NCI-H2029 treated with DMSO at 0.1 percent for 48 hours (cell line): ENCODE data around the gene APOH.
"Not testable (repeated sequence)": the region's sequence is repeated elsewhere in the genome, so short reads cannot be mapped to it uniquely, and the experiment has no call there.

ENCODE experiments used
- DNase-seq: peaks from one replicate; lab custom pipeline; 2025; lab: John Stamatoyannopoulos, UW

The APOH gene, protein sequence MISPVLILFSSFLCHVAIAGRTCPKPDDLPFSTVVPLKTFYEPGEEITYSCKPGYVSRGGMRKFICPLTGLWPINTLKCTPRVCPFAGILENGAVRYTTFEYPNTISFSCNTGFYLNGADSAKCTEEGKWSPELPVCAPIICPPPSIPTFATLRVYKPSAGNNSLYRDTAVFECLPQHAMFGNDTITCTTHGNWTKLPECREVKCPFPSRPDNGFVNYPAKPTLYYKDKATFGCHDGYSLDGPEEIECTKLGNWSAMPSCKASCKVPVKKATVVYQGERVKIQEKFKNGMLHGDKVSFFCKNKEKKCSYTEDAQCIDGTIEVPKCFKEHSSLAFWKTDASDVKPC

DNA sequence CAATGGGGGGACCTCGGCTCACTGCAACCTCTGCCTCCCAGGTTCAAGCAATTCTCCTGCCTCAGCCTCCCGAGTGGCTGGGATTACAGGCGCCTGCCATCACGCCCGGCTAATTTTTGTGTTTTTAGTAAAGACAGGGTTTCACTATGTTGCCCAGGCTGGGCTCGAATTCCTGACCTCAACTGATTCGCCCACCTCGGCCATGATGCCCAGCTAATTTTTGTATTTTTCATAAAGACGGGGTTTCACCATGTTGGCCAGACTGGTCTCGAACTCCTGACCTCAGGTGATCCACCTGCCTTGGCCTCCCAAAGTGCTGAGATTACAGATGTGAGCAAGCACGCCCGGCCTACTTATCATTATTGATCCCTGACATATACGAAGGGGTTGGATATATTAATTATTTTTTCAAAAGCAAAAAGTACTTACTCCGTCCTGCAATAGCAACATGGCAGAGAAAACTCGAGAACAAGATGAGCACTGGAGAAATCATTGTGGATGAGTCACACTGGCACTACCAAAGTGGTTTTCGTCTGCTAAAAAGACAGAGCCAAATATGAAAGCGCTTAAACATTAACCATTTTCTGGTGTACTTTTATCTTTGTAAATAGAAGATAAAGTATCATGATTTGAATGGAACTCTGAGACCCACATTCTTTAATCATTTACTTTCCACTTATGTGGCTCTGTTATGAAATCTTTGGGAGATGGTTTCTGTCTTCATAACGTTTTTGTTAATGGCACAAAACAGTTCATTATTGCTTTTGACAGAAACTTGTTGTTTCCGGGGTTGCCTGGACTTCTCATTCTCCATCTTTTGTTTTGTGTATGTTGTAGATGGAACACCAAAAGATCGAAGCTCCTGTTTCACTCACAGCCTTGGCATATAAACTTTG is at the start of gene APOH:
Gene APOH, minus strand, starts transcription at position 529 of the 896 bp plus-strand sequence. Its CDS starts 36 bp downstream, at position 493.
- no peak for DNase-seq

DNA sequence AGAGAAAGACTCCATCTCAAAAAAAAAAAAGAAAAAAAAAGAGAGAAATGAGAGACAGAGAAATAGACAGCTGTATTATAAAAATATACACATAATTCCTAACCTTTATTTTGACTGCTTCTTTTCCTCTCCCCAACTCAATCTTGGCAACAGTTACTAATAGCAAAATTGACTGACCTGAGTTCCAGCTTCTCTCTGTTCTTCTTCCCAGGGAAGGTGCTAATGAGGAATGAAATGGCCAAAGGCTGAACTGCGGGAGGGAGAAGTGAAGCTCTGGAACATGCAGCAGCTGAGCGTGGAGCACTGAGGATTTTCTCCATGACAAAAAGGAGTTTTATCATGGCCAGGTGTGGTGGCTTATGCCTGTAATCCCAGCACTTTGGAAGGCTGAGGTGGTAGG is 48.0 kb upstream of the APOH start:
- DNase-seq, result no peak

DNA sequence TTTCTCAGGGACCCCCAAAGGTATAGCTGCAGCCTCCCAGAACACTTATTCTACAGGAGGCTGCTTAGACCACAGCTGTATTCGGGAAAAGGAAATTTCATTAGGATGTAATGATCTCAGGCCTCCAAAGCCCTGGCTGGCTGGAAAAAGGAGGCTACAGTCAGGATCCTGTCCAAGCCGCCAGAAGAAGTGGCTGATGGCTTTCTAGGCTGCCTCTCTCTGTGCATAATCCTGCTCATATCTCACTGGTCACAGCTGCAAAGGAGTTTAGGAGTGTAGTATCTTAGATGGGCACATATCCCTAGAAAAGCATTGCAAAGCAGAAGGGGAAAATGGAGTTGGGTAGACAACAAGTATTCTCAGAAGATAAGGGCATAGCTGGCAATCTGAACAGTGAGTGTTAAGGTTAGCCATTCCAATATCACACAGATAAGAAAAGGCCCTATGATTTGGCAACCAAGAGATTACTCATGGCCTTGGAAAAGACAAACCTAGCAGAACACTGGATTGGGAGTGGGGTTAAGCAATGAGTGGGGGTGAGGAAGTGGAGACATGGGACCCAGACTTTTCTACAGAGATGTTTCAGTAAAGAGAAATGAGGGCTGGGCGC is 47.2 kb upstream of the APOH start:
- DNase-seq, result no peak

DNA sequence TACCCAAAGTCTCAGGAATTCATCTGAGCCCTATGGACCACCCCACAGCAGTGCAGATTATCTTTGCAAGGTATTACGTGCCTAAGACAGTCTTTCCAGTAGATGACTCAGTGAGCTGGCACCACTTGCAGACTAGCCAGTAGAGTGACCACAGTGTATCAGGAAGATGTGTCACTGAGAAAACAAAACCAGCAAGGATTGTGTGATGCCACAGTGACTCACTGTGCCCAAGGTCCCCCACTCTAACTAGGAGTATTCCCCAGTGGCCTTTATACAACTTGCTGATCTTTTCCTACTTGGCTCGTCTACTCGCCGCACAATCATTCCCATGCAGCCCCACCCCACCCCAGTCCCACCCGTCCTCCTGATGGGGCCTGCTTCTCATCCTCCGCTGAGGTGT is 46.4 kb upstream of the APOH start:
- no peak for DNase-seq

DNA sequence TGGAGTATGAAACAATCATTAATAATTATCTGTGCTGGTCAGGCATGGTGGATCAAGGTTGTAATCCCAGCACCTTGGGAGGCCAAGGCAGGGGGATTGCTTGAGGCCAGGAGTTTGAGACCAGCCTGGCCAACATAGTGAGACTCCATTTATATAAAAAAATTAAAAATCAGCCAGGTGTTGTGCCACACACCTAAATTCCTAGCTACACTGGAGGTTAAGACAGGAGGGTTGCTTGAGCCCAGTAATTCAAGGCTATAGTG is 44.3 kb upstream of the APOH start:
- no peak for DNase-seq

DNA sequence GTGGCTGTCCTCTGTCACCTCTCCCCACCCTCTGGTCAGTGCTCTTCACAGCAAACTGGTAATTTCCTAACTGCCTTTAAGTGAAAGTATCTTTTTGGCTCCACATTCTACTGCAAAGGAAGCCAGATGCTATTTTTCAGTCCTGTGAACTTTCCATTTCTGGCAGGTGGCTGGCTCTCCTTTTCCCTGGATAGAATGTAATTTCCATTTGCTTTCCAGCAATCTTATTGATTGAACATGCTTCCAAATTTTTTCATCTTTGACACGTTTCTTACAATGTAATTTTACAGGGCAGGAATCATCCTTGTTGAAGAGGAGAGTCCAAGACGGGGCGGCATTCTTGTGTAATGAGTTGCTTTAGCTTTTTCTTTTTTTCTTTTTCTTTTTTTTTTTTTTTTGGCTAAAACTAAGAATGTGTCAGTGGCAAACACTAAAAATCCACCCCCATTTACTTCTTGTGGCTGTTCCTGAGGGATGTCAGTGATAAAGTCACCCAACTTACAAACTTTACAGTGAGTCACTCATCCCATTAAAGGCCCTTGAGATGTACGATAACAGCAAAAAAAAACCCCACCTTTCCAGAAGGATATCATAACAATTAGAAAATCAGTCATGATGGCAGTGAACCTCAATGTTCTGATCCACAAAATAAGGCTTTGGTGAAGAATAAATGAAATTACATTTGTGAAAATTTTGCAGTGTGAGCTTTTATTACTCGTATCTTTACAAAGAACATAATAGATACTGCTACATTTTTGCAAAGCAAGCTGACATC is 43.8 kb upstream of the APOH start:
- no peak for DNase-seq

DNA sequence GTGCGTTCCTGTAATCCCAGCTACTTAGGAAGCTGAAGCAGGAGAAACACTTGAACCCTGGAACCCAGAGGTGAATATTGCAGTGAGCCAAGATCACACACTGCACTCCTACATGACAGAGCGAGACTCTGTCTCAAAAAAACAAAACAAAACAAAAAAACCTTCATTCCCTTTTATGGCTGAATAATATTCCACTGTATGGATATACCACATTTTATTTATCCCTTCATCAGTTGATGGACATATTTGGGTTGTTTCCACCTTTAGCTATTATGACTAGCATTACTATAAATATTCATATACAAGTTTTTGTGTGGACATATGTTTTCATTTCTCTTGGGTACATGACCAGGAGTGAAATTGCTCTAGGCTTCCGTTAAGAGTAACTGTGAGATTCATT is 42.3 kb upstream of the APOH start:
- DNase-seq, result no peak

DNA sequence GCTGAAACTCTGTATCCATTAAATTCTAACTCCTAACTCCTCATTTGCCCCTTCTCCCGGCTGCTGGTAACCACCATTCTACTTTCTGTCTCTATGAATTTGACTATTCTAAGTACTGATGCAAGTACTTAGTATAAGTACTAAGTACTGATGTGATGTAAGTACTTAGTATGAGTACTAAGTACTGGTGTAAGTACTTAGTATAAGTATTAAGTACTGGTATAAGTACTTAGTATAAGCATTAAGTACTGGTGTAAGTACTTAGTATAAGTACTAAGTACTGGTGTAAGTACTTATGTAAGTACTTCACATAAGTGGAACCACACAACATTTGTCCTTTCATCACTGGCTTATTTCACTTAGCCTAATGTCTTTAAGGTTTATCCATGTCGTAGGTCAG is 40.9 kb upstream of the APOH start:
- no peak for DNase-seq

DNA sequence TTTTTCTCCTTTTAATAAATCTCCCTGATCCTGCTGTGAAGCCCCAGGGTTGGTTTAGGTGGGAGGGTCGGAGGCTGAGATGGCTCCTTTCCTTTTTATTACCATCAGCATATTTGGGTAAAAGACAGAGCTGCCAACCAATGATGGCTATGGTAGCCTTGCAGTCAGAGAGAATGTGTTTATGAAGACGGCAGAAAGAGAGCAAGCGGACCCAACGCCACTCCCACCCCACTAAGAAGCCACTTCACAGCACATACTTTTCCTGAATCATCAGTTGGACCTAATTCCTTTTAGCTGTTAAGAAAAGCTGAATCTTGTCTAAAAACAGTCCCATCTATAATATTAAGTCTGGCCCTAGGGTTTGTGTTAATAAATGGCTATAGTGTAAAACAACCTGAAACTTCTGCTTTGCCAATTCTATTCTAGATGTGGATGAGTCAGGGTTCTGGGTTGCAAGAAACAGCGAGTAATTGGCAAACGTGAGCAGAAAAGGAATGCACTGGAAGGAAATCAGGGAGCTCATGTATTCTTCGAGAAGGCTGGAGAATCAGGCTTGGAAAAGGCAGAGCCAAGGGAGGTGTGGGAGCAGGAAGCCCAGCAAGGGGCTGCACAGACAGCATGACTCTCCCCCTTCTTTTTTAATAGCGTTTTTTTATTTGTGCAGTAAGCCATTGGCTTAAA is 39.2 kb upstream of the APOH start:
- no peak for DNase-seq

DNA sequence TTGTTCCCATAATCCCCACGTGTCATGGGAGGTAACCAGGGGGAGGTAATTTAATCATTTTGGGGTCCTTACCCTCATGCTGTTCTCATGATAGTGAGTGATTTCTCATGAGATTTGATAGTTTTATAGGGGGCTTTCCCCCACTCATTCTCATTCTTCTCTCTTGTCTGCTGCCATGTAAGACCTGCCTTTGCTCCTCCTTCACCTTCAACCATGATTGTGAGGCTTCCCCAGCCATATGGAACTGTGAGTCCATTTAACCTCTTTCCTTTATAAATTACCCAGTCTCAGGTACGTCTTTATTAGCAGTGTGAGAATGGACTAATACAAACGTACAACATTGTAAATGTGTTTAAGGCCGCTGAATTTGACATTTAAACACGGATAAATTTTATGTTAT is 35.5 kb upstream of the APOH start:
- no peak for DNase-seq

DNA sequence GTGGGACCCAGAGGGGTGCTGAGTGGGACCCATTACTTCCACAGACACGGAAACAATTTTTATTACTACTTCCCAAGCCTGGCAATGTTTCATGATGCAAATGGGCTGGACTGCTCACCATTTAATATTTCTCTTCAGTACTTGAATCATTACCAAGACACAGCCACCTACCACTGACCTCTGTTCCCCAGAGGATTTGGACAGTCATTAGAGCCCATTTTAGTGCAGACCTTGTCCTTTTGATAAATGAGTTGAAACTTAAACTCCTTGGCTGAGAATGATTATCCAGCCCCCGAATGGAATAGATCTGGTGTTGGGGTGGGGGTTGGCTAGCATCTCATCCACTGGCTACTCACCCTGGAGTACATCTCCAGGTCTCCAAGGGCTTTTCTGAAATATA is 33.6 kb upstream of the APOH start:
- no peak for DNase-seq

DNA sequence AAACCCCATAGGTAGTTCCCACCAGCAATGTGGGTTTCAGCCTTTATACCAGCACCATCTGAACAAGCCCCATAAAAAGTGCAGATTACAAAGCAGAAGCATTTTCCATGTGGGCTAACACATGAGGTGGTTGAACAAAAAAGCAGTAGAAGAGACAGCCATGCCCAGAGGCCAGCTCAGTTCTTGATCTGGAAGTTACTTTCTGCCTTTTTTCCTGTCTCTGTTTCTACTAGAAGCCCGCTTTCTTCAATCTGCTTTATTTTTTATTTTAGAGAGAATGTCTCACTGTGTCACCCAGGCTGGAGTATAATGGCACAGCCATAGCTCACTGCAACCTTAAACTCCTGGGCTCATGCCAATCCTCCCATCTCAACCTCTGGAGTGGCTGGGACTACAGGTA is 31.5 kb upstream of the APOH start:
- no peak for DNase-seq

DNA sequence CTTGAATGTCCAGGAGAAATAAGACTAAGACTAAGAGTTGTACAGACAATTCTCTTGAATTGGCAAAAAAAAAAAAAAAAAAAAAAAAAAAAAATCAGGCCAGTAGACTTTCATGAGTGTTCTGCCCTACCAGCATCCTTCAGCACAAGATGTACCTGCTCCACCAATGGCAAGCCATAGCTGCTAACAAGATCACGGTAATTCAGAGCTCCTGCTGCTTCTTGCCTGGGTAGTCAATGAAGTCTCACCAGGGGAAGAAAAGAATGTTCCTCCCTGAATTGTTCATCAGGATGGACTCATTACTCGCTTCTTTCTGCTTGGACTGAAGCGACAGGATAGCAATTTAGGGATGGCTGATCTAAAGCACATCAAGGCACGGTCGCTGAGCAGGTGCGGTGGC is 31.1 kb upstream of the APOH start:
- DNase-seq, result no peak

DNA sequence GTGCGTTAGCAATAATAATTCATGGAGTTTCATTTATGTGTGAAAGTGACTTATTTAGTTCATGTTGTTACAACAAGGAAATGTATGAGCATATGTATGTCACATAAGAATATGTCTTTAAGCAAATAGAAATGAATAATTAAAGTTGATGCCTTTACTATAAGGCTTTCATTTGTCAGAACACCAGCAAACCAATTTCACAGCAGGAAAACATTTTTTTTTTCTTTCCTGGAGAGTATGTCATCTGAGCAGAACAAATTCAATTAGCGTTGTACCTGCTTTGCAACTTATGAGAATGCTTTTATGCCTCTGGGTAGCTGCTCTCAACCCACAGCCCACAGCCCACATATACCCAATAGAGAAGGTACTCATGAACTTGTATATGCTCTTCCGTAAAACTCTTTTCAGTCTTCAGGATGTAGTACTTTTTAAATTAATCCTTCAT is 26.3 kb upstream of the APOH start:
- no peak for DNase-seq

DNA sequence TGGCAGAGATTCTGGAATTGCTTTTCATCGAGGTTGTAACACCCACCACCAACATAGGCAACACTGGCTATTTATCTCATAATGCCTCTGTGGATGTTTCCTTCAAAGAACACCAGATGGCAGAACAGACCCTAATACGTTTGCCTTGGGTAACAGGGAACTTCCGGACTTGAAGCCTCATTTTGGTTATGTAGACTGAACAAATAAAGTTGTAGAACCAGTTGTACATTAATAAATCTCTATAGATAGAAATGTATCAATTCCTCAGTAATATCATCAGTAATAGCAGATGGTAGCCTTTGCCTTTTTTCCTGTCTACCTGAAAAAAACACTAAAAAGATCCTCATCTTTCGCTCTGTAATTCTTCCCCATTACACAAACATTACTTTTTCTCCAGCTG is 25.9 kb upstream of the APOH start:
- peak; percentile 36 for DNase-seq

DNA sequence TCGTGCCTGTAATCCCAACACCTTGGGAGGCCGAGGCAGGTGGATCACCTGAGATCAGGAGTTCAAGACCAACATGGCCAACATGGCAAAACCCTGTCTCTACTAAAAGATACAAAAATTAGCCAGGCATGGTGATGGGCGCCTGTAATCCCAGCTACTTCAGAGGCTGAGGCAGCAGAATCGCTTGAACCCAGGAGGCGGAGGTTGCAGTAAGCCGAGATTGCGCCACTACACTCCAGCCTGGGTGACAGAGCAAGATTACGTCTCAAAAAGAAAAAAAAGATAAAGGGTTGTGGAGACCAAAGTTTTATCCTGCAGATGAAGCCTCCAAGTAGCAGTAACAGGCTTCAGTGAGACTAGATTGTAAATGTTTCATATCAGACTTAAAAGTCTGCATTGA is 24.2 kb upstream of the APOH start:
- not testable (repeated sequence) for DNase-seq

DNA sequence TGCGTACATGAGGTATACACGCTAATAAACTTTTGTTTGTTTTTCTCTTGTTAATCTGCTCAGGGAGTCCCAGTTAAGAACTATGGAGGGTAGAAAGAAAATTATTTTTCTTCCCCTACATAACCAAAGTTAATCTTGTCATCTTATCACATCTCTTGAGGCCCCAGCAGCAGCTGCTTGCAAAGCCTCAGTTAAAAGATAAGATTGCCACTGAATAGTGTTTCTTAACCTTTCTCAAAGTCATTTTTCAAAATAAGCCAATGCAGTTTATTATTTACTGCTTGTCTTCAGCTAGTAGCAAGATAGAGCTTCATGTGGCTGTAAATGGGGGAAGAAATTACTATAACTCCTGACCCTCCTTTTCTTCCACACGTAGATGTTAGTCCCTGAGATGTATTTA is 21.5 kb upstream of the APOH start:
- no peak for DNase-seq

DNA sequence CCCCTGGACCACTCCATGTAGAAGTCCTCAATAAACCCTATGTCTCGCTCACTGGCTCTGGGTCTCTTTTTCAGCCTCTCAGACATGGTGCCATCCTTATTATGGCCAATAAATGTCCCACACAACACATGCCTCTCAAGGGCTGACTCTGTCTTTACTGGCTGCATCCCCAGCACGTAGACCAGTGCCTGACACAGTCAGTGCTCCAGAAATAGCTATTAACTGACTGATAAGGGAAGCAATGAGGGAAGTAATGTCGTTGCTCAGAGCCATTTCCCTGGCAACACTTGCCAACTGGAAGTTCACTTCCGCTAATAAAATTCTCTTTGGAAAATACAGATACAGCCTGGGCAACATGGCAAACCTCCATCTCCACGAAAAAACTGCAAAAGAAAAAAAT is 19.1 kb upstream of the APOH start:
- no peak for DNase-seq

DNA sequence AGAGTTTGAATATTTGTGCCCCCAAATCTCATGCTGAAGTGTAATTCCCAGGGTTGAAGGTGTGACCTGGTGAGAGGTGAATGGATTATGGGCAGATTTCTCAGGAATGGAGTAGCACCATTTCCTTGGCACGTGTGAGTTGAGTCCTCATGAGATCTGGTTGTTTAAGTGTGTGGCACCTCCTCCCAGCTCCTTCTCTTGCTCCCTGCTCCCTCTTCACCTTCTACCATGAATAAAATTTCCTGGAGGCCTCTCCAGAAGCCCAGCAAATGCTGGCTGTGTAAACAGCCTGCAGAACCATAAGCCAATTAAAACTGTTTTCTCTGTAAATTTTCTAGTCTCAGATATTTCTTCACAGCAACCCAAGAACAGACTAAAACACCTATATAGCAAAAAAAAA is 12.6 kb upstream of the APOH start:
- no peak for DNase-seq

DNA sequence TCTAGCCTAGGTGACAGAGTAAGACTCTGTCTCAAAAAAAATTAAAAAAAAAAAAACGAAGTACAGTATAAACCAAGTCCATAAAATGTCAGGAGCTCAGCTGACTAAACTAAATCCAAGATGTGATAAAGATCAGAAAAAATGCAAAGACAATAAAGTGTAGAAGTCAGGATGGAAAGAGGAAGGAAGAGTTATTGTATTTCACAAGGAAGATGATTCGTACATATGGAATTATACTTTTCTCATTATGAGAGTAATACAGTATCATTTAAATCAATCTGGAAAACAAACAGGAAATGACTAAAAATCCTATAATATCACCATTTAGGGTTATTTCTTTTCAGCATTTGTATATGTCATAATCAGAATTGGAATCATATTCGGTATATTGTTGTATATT is 11.4 kb upstream of the APOH start:
- no peak for DNase-seq

DNA sequence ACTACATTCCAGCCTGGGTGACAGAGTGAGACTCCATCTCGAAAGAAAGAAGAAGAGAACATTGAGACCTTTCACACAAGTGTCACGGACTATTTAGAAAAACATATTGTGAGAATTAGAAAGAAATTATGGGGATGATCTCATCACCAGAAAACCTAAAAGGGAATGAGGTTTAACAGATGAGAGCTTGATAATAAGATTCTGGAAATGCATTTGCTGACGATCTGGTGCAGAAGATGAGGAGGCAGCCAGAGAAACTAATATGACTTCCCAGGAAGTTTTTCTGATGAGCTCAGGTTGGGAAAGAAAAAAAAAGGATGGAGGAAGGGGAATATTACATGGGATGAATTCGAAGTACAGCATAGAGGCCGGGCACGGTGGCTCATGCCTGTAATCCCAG is 10.8 kb upstream of the APOH start:
- no peak for DNase-seq
